Vagina (tissue), 2 donors: Measurements from ENCODE around the gene CDK19. TPM values are rescaled to one million over a fixed set of nuclear protein-coding genes. Genes with fewer than 3 reads are reported as not detected.

Experiments
- DNase-seq, 2 donors: peaks; one replicate each; pipeline ENCODE4 v3.0.0-alpha.2; 2017; ENCODE audit errors: extremely low spot score in 2 of 2
- H3K27ac ChIP-seq: fragments of 200-600 bp; sonication (generic); one replicate; pipeline ENCODE4 v1.5.1; 2019
- H3K27me3 ChIP-seq: fragments of 200-600 bp; sonication (generic); one replicate; pipeline ENCODE4 v1.5.1; 2019
- H3K36me3 ChIP-seq, 2 donors: fragments of 200-600 bp; sonication (generic); one replicate each; pipeline ENCODE4 v1.5.1; 2017 to 2019
- H3K4me1 ChIP-seq: fragments of 200-600 bp; sonication (generic); one replicate; pipeline ENCODE4 v1.5.1; 2019
- H3K4me3 ChIP-seq, 2 donors: fragments of 200-600 bp; sonication (generic); 1 replicate in 1 of 2; 2 replicates in 1 of 2; pipeline ENCODE4 v1.5.1; 2016 to 2019
- H3K9me3 ChIP-seq: fragments of 200-600 bp; sonication (generic); one replicate; pipeline ENCODE4 v1.5.1; 2019
- POLR2A ChIP-seq, 2 donors: fragments of 450-650 bp; IDR thresholded peaks; one replicate each; pipeline ENCODE4 v1.6.1; 2017; ENCODE audit warnings: antibody characterized with exemption in 2 of 2, mild to moderate bottlenecking in 2 of 2, moderate library complexity in 2 of 2
- POLR2AphosphoS5 ChIP-seq, 2 donors: sonication (generic); formaldehyde crosslinking; IDR thresholded peaks; one replicate each; pipeline ENCODE4 v1.9.0; 2017; ENCODE audit warnings: antibody characterized with exemption in 2 of 2, mild to moderate bottlenecking in 2 of 2, low read depth in 1 of 2; ENCODE audit not compliant: insufficient read depth in 1 of 2
- intact Hi-C: fragments of 100-400 bp; cut with DNase I; formaldehyde crosslinking; loops from one replicate; pipeline ENCODE4 v1.15.1; 2023
- total RNA-seq: library from RNA; depleted of rRNA; stranded (reverse); fragments of >200 nt; gene quantifications from one replicate; pipeline ENCODE4 v1.2.3, GENCODE V29; 2016
- TF ChIP-seq, protein P1 (sequence below), 3 experiments: fragments of 450-650 bp in 2 of 3; fragments of 200-600 bp in 1 of 3; sonication (generic) in 1 of 3; IDR thresholded peaks; one replicate each; pipeline ENCODE4 v1.5.1; 2017 to 2019; ENCODE audit warnings: antibody characterized with exemption in 3 of 3, mild to moderate bottlenecking in 2 of 3, moderate library complexity in 2 of 3

Gene CDK19
- total RNA-seq, 1 donor from 2014 or later, result 10.6 TPM

DNA sequence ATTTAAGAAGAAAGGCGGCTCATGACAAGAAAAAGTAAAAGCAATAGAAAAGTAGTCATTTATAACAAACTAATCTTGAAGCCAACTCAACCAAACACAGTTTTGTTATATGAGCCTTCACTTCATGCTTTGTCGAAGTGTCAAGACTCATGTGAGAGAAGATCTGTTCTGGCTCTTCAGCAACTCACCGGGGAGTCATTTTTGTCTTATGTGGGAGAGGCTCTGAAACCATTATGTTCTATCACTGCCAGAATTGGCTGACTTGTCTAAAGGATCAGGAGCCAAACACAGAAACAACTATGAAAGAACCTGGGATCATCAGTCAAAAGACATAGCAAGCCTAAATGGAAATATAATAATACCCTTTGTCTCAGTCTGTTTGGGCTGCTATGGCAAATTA, 105.2 kb downstream of the CDK19 start:
- Histone ChIP-seq H3K36me3 (no peaks in the 10 kb centered on the region), H3K4me3 (no peak overlapping the region), H3K27ac (no peak overlapping the region), H3K9me3 (no peaks in the 10 kb centered on the region), H3K4me1 (no peaks in the 10 kb centered on the region), H3K27me3 (no peaks in the 10 kb centered on the region)
- TF ChIP-seq, protein P1, sequence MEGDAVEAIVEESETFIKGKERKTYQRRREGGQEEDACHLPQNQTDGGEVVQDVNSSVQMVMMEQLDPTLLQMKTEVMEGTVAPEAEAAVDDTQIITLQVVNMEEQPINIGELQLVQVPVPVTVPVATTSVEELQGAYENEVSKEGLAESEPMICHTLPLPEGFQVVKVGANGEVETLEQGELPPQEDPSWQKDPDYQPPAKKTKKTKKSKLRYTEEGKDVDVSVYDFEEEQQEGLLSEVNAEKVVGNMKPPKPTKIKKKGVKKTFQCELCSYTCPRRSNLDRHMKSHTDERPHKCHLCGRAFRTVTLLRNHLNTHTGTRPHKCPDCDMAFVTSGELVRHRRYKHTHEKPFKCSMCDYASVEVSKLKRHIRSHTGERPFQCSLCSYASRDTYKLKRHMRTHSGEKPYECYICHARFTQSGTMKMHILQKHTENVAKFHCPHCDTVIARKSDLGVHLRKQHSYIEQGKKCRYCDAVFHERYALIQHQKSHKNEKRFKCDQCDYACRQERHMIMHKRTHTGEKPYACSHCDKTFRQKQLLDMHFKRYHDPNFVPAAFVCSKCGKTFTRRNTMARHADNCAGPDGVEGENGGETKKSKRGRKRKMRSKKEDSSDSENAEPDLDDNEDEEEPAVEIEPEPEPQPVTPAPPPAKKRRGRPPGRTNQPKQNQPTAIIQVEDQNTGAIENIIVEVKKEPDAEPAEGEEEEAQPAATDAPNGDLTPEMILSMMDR (IDR thresholded peaks at IDR 0.05), result no peak
- TF ChIP-seq POLR2A (IDR thresholded peaks at IDR 0.05), result no peak
- no peak for TF ChIP-seq POLR2AphosphoS5 (IDR thresholded peaks at IDR 0.05; ENCODE audit: insufficient read depth in 1 of 2, low read depth in 1 of 2)
- intact Hi-C loops, result no loop called here
- no peak for DNase-seq

DNA sequence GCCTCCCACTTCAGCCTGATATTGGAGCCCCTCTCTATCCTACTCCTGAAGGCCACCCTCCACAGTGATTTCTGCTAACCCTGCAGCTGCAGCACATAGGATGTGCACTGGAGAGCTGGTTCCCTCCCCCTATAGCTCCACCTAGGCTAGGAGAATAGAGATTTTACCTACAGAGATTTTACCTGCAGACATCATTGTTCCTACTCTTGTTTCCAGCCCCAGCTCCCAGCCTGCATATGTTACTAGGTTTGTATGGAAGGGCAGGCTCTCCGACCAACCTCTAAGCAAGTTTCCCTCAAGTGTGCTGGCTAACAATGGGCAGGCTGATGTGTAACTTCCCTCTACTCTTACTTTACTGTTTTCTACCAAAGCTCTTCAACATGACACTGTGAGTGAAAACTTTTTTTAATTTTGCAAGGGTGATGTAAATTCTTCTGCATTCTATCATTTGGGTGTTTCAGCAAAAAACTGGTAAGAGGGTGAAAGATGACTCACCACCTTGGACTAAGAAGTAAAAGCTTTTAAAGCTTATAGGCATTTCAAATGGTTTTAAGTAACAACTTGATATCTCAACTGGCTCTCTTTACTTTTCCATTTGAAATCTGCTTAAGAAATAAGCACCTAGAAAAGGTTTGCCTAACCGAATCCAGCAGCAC, 106.8 kb downstream of the CDK19 start:
- TF ChIP-seq, protein P1 (IDR thresholded peaks at IDR 0.05), result no peak
- Histone ChIP-seq H3K9me3 (no peaks in the 10 kb centered on the region), H3K36me3 (no peaks in the 10 kb centered on the region), H3K27ac (no peak overlapping the region), H3K27me3 (no peaks in the 10 kb centered on the region), H3K4me1 (no peaks in the 10 kb centered on the region), H3K4me3 (no peak overlapping the region)
- intact Hi-C loops, result no loop called here
- DNase-seq, result no peak

DNA sequence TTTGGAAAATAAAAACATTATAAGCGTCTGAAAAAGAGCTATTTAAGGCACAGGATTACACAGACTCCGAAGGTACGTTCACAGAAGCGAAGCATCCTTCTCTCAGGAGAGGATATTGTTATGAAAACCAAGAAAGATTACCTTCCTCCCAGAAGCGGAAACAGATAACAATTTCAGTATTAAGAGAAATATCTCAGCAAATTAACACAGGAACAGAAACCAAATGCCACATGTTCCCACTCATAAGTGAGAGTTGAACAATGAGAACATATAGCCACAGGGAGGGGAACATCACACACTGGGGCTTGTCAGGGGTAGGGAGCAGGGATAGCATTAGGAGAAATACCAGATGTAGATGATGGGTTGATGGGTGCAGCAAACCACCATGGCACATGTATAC, 109.7 kb downstream of the CDK19 start:
- no peak overlapping the region for H3K27ac ChIP-seq
- no peaks in the 10 kb centered on the region for H3K4me1 ChIP-seq
- H3K4me3 ChIP-seq, result no peak overlapping the region
- TF ChIP-seq POLR2A (IDR thresholded peaks at IDR 0.05), result no peak
- TF ChIP-seq, protein P1 (IDR thresholded peaks at IDR 0.05), result no peak
- no peak for TF ChIP-seq POLR2AphosphoS5 (IDR thresholded peaks at IDR 0.05; ENCODE audit: insufficient read depth in 1 of 2, low read depth in 1 of 2)
- no peaks in the 10 kb centered on the region for H3K27me3 ChIP-seq
- intact Hi-C loops, result no loop called here
- H3K9me3 ChIP-seq, result no peaks in the 10 kb centered on the region
- no peak for DNase-seq
- H3K36me3 ChIP-seq, result no peaks in the 10 kb centered on the region

DNA sequence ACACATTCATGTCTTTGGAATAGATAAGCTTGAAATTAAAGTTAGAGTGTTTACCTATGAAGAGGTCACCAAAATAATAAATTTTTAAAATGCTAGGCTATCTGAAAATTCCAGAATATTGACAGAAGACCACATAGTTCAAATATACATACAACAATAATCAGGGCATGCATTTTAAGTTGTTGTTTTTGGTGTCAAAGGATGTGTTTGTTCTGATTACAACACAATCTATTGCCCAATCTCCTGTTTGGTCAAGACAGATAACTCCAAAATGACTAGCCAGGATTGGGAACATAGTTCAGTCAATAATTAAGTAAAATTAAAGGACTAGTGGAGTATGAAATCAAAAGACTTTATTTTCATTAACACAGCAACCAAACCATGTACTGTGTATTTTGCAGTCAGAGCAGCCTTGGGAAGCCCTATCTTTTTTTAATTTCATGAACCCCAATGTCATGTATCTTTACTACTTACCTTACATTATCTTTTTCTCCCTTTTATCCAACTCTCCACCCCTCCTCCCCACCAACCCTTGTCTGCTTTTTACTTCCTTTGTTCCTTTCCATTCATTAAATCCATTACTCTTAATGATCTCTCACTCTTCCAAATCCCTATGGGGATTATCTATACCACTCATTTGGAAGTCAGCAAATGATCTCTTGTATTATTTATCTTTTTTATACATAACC, 111.2 kb downstream of the CDK19 start:
- no peaks in the 10 kb centered on the region for H3K27me3 ChIP-seq
- no peaks in the 10 kb centered on the region for H3K9me3 ChIP-seq
- peaks cover 6% of the 10 kb centered on the region for H3K4me1 ChIP-seq
- no peak overlapping the region for H3K27ac ChIP-seq
- H3K36me3 ChIP-seq, result no peaks in the 10 kb centered on the region
- no peak overlapping the region for H3K4me3 ChIP-seq
- intact Hi-C loops, result no loop called here
- TF ChIP-seq, protein P1 (IDR thresholded peaks at IDR 0.05), result no peak
- no peak for TF ChIP-seq POLR2A (IDR thresholded peaks at IDR 0.05)
- TF ChIP-seq POLR2AphosphoS5 (IDR thresholded peaks at IDR 0.05; ENCODE audit: insufficient read depth in 1 of 2, low read depth in 1 of 2), result no peak
- DNase-seq, result no peak
